ENCODE measurements around the gene GPR62.

GPR62 gene

GRCh38 chr3:51957520-51958205 lies 2.5 kb downstream of the GPR62 start:
- Histone ChIP-seq H3K27me3 (ENCODE audit: insufficient read depth, low read length, poor library complexity, severe bottlenecking) (no peaks in the 10 kb centered on the region), H3K9ac (ENCODE audit: low read depth, low read length, poor library complexity, severe bottlenecking) (no peak overlapping the region), H4K20me1 (ENCODE audit: insufficient read depth, low read length, poor library complexity, severe bottlenecking) (no peaks in the 10 kb centered on the region), H3F3A (ENCODE audit: low read depth) (no peaks in the 10 kb centered on the region), H3K36me3 (ENCODE audit: insufficient read depth, low read length) (no peaks in the 10 kb centered on the region), H3K9me2 (replicated peaks; ENCODE audit: low read depth, low read length) (no peaks in the 10 kb centered on the region), H2AFZ (ENCODE audit: low read length) (no peak overlapping the region), H3K4me3 (ENCODE audit: low read length, poor library complexity, severe bottlenecking) (no peak overlapping the region), H3K9me3 (ENCODE audit: insufficient read depth, low read depth, low read length) (no peaks in the 10 kb centered on the region), H3K79me2 (ENCODE audit: insufficient read depth, low read length) (no peaks in the 10 kb centered on the region), H3K4me1 (ENCODE audit: insufficient read depth, low read length, poor library complexity, severe bottlenecking) (no peaks in the 10 kb centered on the region), H3K4me2 (ENCODE audit: low read depth, low read length, poor library complexity, severe bottlenecking) (no peak overlapping the region)
- TF ChIP-seq CTCF (conservative IDR thresholded peaks at IDR 0.05; ENCODE audit: low read length) (no peak), EZH2phosphoT487 (IDR thresholded peaks at IDR 0.05; ENCODE audit: borderline replicate concordance) (no peak)

GRCh38 chr3:51958603-51959521 lies 3.7 kb downstream of the GPR62 start:
- Histone ChIP-seq H3K9me2 (replicated peaks; ENCODE audit: low read depth, low read length) (no peaks in the 10 kb centered on the region), H3K4me2 (ENCODE audit: low read depth, low read length, poor library complexity, severe bottlenecking) (no peak overlapping the region), H3K9ac (ENCODE audit: low read depth, low read length, poor library complexity, severe bottlenecking) (no peak overlapping the region), H3K4me1 (ENCODE audit: insufficient read depth, low read length, poor library complexity, severe bottlenecking) (no peaks in the 10 kb centered on the region), H3K27me3 (ENCODE audit: insufficient read depth, low read length, poor library complexity, severe bottlenecking) (no peaks in the 10 kb centered on the region), H2AFZ (ENCODE audit: low read length) (no peak overlapping the region), H3K79me2 (ENCODE audit: insufficient read depth, low read length) (no peaks in the 10 kb centered on the region), H4K20me1 (ENCODE audit: insufficient read depth, low read length, poor library complexity, severe bottlenecking) (no peaks in the 10 kb centered on the region), H3K36me3 (ENCODE audit: insufficient read depth, low read length) (no peaks in the 10 kb centered on the region), H3F3A (ENCODE audit: low read depth) (no peaks in the 10 kb centered on the region), H3K4me3 (ENCODE audit: low read length, poor library complexity, severe bottlenecking) (no peak overlapping the region), H3K9me3 (ENCODE audit: insufficient read depth, low read depth, low read length) (no peaks in the 10 kb centered on the region)
- TF ChIP-seq EZH2phosphoT487 (IDR thresholded peaks at IDR 0.05; ENCODE audit: borderline replicate concordance): no peak
- no peak for TF ChIP-seq CTCF (conservative IDR thresholded peaks at IDR 0.05; ENCODE audit: low read length)

- TF ChIP-seq EZH2phosphoT487 (IDR thresholded peaks at IDR 0.05; ENCODE audit: borderline replicate concordance) (no peak), CTCF (conservative IDR thresholded peaks at IDR 0.05; ENCODE audit: low read length) (no peak)
- Histone ChIP-seq H3K9ac (ENCODE audit: low read depth, low read length, poor library complexity, severe bottlenecking) (no peak overlapping the region), H3K79me2 (ENCODE audit: insufficient read depth, low read length) (no peaks in the 10 kb centered on the region), H3K4me3 (ENCODE audit: low read length, poor library complexity, severe bottlenecking) (no peak overlapping the region), H3K36me3 (ENCODE audit: insufficient read depth, low read length) (no peaks in the 10 kb centered on the region), H3K27me3 (ENCODE audit: insufficient read depth, low read length, poor library complexity, severe bottlenecking) (no peaks in the 10 kb centered on the region), H3F3A (ENCODE audit: low read depth) (no peaks in the 10 kb centered on the region), H3K9me2 (replicated peaks; ENCODE audit: low read depth, low read length) (no peaks in the 10 kb centered on the region), H2AFZ (ENCODE audit: low read length) (no peak overlapping the region), H3K4me1 (ENCODE audit: insufficient read depth, low read length, poor library complexity, severe bottlenecking) (no peaks in the 10 kb centered on the region), H4K20me1 (ENCODE audit: insufficient read depth, low read length, poor library complexity, severe bottlenecking) (no peaks in the 10 kb centered on the region), H3K4me2 (ENCODE audit: low read depth, low read length, poor library complexity, severe bottlenecking) (no peak overlapping the region), H3K9me3 (ENCODE audit: insufficient read depth, low read depth, low read length) (no peaks in the 10 kb centered on the region)
Observed at GRCh38 chr3:51959651-51960050, 4.5 kb downstream of the GPR62 start.

All from Loucy (cell line).